A549 (cell line): ENCODE results near the gene CD109. TPM values are rescaled to one million over a fixed set of nuclear protein-coding genes. Genes with fewer than 3 reads are reported as not detected.
A peak's percentile ranks its signal among the peaks of the same experiment; 100 is the strongest.

Source experiments
- ATAC-seq, 2 experiments: fragments of 200-7000 bp in 1 of 2; fragments of >200 bp in 1 of 2; cut with Nextera tagmentation in 1 of 2; cut with Tn5 transposase in 1 of 2; 3 replicates each; pipeline versions ENCODE4 v1.8.0 to v1.9.1; 2018 to 2020; ENCODE audit warnings: mild to moderate bottlenecking in 1 of 2, moderate library complexity in 1 of 2
- CTCF ChIA-PET: fragments of 300-600 bp; sonication (Branson Sonifier 250); formaldehyde crosslinking; extraction: SDS; loops from one replicate; lab custom pipeline; 2021; ENCODE audit warnings: antibody characterized with exemption, inconsistent platforms; lab: Yijun Ruan, JAX
- POLR2A ChIA-PET: fragments of 350-600 bp; formaldehyde crosslinking; extraction: SDS; loops from one replicate; lab custom pipeline; 2021; ENCODE audit warnings: antibody characterized with exemption, inconsistent platforms; lab: Yijun Ruan, JAX
- DNase-seq, 2 experiments: peaks; one replicate each; pipeline versions ENCODE4 v3.0.0 to v3.0.0-alpha.2; 2011 to 2016; ENCODE audit warnings: low read depth in 1 of 2, low spot score in 1 of 2
- FAIRE-seq: peaks from 2 replicates; lab custom pipeline; 2011; peaks lifted over from hg19 to GRCh38; lab: Jason Lieb, UNC
- H3K27ac ChIP-seq, 2 experiments: fragments of >200 bp; sonication (Bioruptor Twin); formaldehyde crosslinking; 3 replicates each; pipeline ENCODE4 v1.5.1; 2016 to 2017
- H3K4me1 ChIP-seq: fragments of >200 bp; sonication (Bioruptor Twin); formaldehyde crosslinking; 3 replicates; pipeline ENCODE4 v1.6.1; 2016
- H3K4me2 ChIP-seq: fragments of >200 bp; sonication (Bioruptor Twin); formaldehyde crosslinking; 3 replicates; pipeline ENCODE4 v1.6.1; 2016
- H3K4me3 ChIP-seq: fragments of >200 bp; sonication (Bioruptor Twin); formaldehyde crosslinking; 3 replicates; pipeline ENCODE4 v1.5.1; 2016
- H3K9me3 ChIP-seq: fragments of >200 bp; sonication (Bioruptor Twin); formaldehyde crosslinking; 3 replicates; pipeline ENCODE4 v1.6.1; 2016
- CEBPB ChIP-seq, 2 experiments: fragments of >200 bp in 1 of 2; sonication (Bioruptor Twin) in 1 of 2; formaldehyde crosslinking in 1 of 2; IDR thresholded peaks; 2 replicates each; pipeline ENCODE4 v1.6.1; 2012 to 2016
- CHD2 ChIP-seq: fragments of 150-350 bp; IDR thresholded peaks from 2 replicates; pipeline ENCODE4 v1.6.1; 2014; ENCODE audit warnings: low read length; ENCODE audit not compliant: partially characterized antibody
- CHD4 ChIP-seq: fragments of 200-600 bp; sonication (generic); IDR thresholded peaks from 2 replicates; pipeline ENCODE4 v1.6.1; 2016; ENCODE audit warnings: antibody characterized with exemption, mild to moderate bottlenecking, borderline replicate concordance
- CTCF ChIP-seq: fragments of >200 bp; sonication (Bioruptor Twin); formaldehyde crosslinking; IDR thresholded peaks from 3 replicates; pipeline ENCODE4 v1.5.1; 2016
- EHMT2 ChIP-seq: fragments of 200-600 bp; sonication (generic); IDR thresholded peaks from 2 replicates; pipeline ENCODE4 v1.6.1; 2016; ENCODE audit warnings: antibody characterized with exemption, low read depth, mild to moderate bottlenecking, moderate library complexity
- ELK1 ChIP-seq: fragments of 150-350 bp; IDR thresholded peaks from 2 replicates; pipeline ENCODE4 v1.6.1; 2014; ENCODE audit warnings: low read depth, mild to moderate bottlenecking, low read length
- ESRRA ChIP-seq: fragments of 150-350 bp; IDR thresholded peaks from 2 replicates; pipeline ENCODE4 v1.6.1; 2014; ENCODE audit warnings: mild to moderate bottlenecking, low read length, borderline replicate concordance
- FOSB ChIP-seq: fragments of 250-450 bp; sonication (Bioruptor Pico); IDR thresholded peaks from 2 replicates; pipeline ENCODE4 v1.5.0; 2020; ENCODE audit warnings: mild to moderate bottlenecking, moderate library complexity
- HDAC2 ChIP-seq: fragments of 200-600 bp; sonication (generic); IDR thresholded peaks from 2 replicates; pipeline ENCODE4 v1.6.1; 2016
- HES2 ChIP-seq: fragments of >200 bp; sonication (Bioruptor Twin); formaldehyde crosslinking; IDR thresholded peaks from 2 replicates; pipeline ENCODE4 v1.6.1; 2016
- HMGXB4 ChIP-seq: fragments of 250-450 bp; sonication (Bioruptor Pico); IDR thresholded peaks from 2 replicates; pipeline ENCODE4 v1.5.0; 2021; ENCODE audit warnings: mild to moderate bottlenecking, moderate library complexity, borderline replicate concordance
- HOXB5 ChIP-seq: fragments of 250-450 bp; sonication (Bioruptor Pico); IDR thresholded peaks from 2 replicates; pipeline ENCODE4 v1.5.0; 2020; ENCODE audit warnings: mild to moderate bottlenecking, moderate library complexity
- JUN ChIP-seq, 2 experiments: fragments of >200 bp; sonication (Bioruptor Twin); formaldehyde crosslinking; IDR thresholded peaks; 2 replicates in 1 of 2; 3 replicates in 1 of 2; pipeline ENCODE4 v1.6.1; 2016 to 2017
- KDM5A ChIP-seq: fragments of 200-600 bp; sonication (generic); IDR thresholded peaks from 2 replicates; pipeline ENCODE4 v1.6.1; 2016; ENCODE audit warnings: antibody characterized with exemption, mild to moderate bottlenecking
- MAZ ChIP-seq: fragments of 150-350 bp; IDR thresholded peaks from 2 replicates; pipeline ENCODE4 v1.6.1; 2014; ENCODE audit warnings: antibody characterized with exemption, low read depth, low read length, borderline replicate concordance
- NFE2L2 ChIP-seq: fragments of 150-350 bp; conservative IDR thresholded peaks from 2 replicates; pipeline ENCODE4 v1.6.1; 2014; ENCODE audit warnings: low read length
- NPAS2 ChIP-seq: fragments of 250-450 bp; sonication (Bioruptor Pico); IDR thresholded peaks from 2 replicates; pipeline ENCODE4 v1.8.0; 2022; ENCODE audit warnings: mild to moderate bottlenecking, moderate library complexity, borderline replicate concordance
- NR3C1 ChIP-seq: fragments of >200 bp; sonication (Bioruptor Twin); formaldehyde crosslinking; IDR thresholded peaks from 3 replicates; pipeline ENCODE4 v1.6.1; 2017
- POLR2A ChIP-seq: IDR thresholded peaks from 2 replicates; pipeline ENCODE4 v1.6.1; 2012; ENCODE audit warnings: mild to moderate bottlenecking, low read length
- POLR2AphosphoS2 ChIP-seq: conservative IDR thresholded peaks from 2 replicates; pipeline ENCODE4 v1.6.1; 2012; ENCODE audit warnings: low read length, improper control_type of control experiment, inconsistent platforms
- RCOR1 ChIP-seq: fragments of 150-350 bp; IDR thresholded peaks from 2 replicates; pipeline ENCODE4 v1.6.1; 2014; ENCODE audit warnings: antibody characterized with exemption, low read length, low read depth
- RFX5 ChIP-seq: fragments of 450-650 bp; IDR thresholded peaks from 2 replicates; pipeline ENCODE4 v1.7.1; 2014; ENCODE audit warnings: antibody characterized with exemption, mild to moderate bottlenecking, moderate library complexity
- TP53 ChIP-seq: fragments of 250-450 bp; sonication (Bioruptor Pico); IDR thresholded peaks from 2 replicates; pipeline ENCODE4 v1.5.0; 2021; ENCODE audit warnings: mild to moderate bottlenecking, moderate library complexity
- USF2 ChIP-seq: fragments of 450-650 bp; IDR thresholded peaks from 2 replicates; pipeline ENCODE4 v1.6.1; 2014; ENCODE audit warnings: antibody characterized with exemption
- WGBS: methylation state at CpG from one replicate; pipeline ENCODE4 v1.1.6; 2017; ENCODE audit errors: missing lambda C conversion rate; 5-methylcytosine and 5-hydroxymethylcytosine counted together
- polyA plus RNA-seq, 4 experiments: library from polyadenylated mRNA; depleted of rRNA in 3 of 4; stranded (reverse); fragments of >200 nt; fragmentation: RNase III in 1 of 4; extraction: RNeasy Plus Mini Kit Qiagen cat#74134 plus additional on column Dnase treatment in 1 of 4; gene quantifications; 2 replicates in 3 of 4; 3 replicates in 1 of 4; pipeline ENCODE4 v1.2.3, GENCODE V29; 2011 to 2017

Gene CD109
- polyA plus RNA-seq, 2 of the 4 experiments (the other 2 are of a cell fraction), result 18.3 to 56.7 TPM

- POLR2A ChIA-PET, result no interaction called here
- CTCF ChIA-PET, result interaction anchor here (0.9 to 1.4 kb wide), 2 partner anchors 10 to 16 kb away, joined by 3 to 4 read pairs; no protein-coding TSS in a partner anchor
- Histone ChIP-seq H3K9me3 (no peaks in the 10 kb centered on the region), H3K4me1 (peaks cover 26% of the 10 kb centered on the region), H3K4me3 (peak overlapping the region; percentile 68), H3K27ac (peak overlapping the region; percentile 95 to 97), H3K4me2 (peak overlapping the region; percentile 86)
- no peak for DNase-seq
- no peak for ATAC-seq
- 34% methylated on average over 10 of the region's 10 CpGs for WGBS
- FAIRE-seq, result no peak
- no peak for TF ChIP-seq USF2
- TF ChIP-seq ESRRA, result no peak
- TF ChIP-seq EHMT2, result no peak
- no peak for TF ChIP-seq RFX5
- no peak for TF ChIP-seq NR3C1
- no peak for TF ChIP-seq NFE2L2
- TF ChIP-seq POLR2A, result no peak
- no peak for TF ChIP-seq CEBPB (IDR thresholded peaks at IDR 0.05)
- no peak for TF ChIP-seq RCOR1
- no peak for TF ChIP-seq ELK1
- TF ChIP-seq HOXB5 (CRISPR knock-in tag), result no peak
- TF ChIP-seq MAZ, result no peak
- no peak for TF ChIP-seq HDAC2
- no peak for TF ChIP-seq POLR2AphosphoS2
- TF ChIP-seq JUN (IDR thresholded peaks at IDR 0.05), result no peak
Measured at GRCh38 chr6:73696966-73697655, 1.1 kb downstream of the CD109 start.

- POLR2A ChIA-PET, result no interaction called here
- H3K4me2 ChIP-seq, result no peak overlapping the region
- no peaks in the 10 kb centered on the region for H3K9me3 ChIP-seq
- no peak overlapping the region; a peak in 1 of 6 replicates for H3K27ac ChIP-seq
- DNase-seq (no peak), ATAC-seq (no peak), FAIRE-seq (no peak)
- H3K4me3 ChIP-seq, result no peak overlapping the region
- TF ChIP-seq ESRRA (no peak), NPAS2 (no peak), USF2 (no peak), FOSB (CRISPR knock-in tag) (no peak), CHD4 (no peak)
- peaks cover 37% of the 10 kb centered on the region for H3K4me1 ChIP-seq
- CTCF ChIA-PET, result interaction anchor here (0.7 to 1.0 kb wide), 2 partner anchors 24 to 37 kb away, joined by 3 to 4 read pairs; no protein-coding TSS in a partner anchor
- WGBS, result 80% methylated on average over 4 of the region's 4 CpGs
Measured at GRCh38 chr6:73699676-73700459, 3.9 kb downstream of the CD109 start.

- peaks cover 39% of the 10 kb centered on the region for H3K4me1 ChIP-seq
- FAIRE-seq (no peak), DNase-seq (no peak), ATAC-seq (no peak)
- no peak overlapping the region for H3K4me2 ChIP-seq
- POLR2A ChIA-PET, result no interaction called here
- no peak overlapping the region for H3K4me3 ChIP-seq
- no peaks in the 10 kb centered on the region for H3K9me3 ChIP-seq
- WGBS, result 100% methylated on average over 2 of the region's 2 CpGs
- peak overlapping the region; percentile 4 to 90; a peak in 2 of 6 replicates for H3K27ac ChIP-seq
- CTCF ChIA-PET, result interaction anchor here (2.1 to 2.4 kb wide), 2 partner anchors 31 to 37 kb away, joined by 4 to 12 read pairs; no protein-coding TSS in a partner anchor
- TF ChIP-seq TP53 (CRISPR knock-in tag), result no peak
- TF ChIP-seq KDM5A, result no peak
- TF ChIP-seq FOSB (CRISPR knock-in tag), result no peak
- TF ChIP-seq HMGXB4 (CRISPR knock-in tag), result no peak
- no peak for TF ChIP-seq CTCF
- no peak for TF ChIP-seq HES2
- TF ChIP-seq NFE2L2, result no peak
- TF ChIP-seq NPAS2, result no peak
- TF ChIP-seq CHD2, result no peak
Measured at GRCh38 chr6:73702444-73702843, 6.4 kb downstream of the CD109 start.
